Vagina (tissue), 2 donors: ENCODE results near the gene BAHCC1. TPM values are rescaled to one million over a fixed set of nuclear protein-coding genes. Genes with fewer than 3 reads are reported as not detected.

Experiments used
- DNase-seq, 2 donors: peaks; one replicate each; pipeline ENCODE4 v3.0.0-alpha.2; 2017; ENCODE audit errors: extremely low spot score in 2 of 2
- H3K27ac ChIP-seq: fragments of 200-600 bp; sonication (generic); one replicate; pipeline ENCODE4 v1.5.1; 2019
- H3K27me3 ChIP-seq: fragments of 200-600 bp; sonication (generic); one replicate; pipeline ENCODE4 v1.5.1; 2019
- H3K36me3 ChIP-seq, 2 donors: fragments of 200-600 bp; sonication (generic); one replicate each; pipeline ENCODE4 v1.5.1; 2017 to 2019
- H3K4me1 ChIP-seq: fragments of 200-600 bp; sonication (generic); one replicate; pipeline ENCODE4 v1.5.1; 2019
- H3K4me3 ChIP-seq, 2 donors: fragments of 200-600 bp; sonication (generic); 1 replicate in 1 of 2; 2 replicates in 1 of 2; pipeline ENCODE4 v1.5.1; 2016 to 2019
- H3K9me3 ChIP-seq: fragments of 200-600 bp; sonication (generic); one replicate; pipeline ENCODE4 v1.5.1; 2019
- POLR2A ChIP-seq, 2 donors: fragments of 450-650 bp; IDR thresholded peaks; one replicate each; pipeline ENCODE4 v1.6.1; 2017; ENCODE audit warnings: antibody characterized with exemption in 2 of 2, mild to moderate bottlenecking in 2 of 2, moderate library complexity in 2 of 2
- POLR2AphosphoS5 ChIP-seq, 2 donors: sonication (generic); formaldehyde crosslinking; IDR thresholded peaks; one replicate each; pipeline ENCODE4 v1.9.0; 2017; ENCODE audit warnings: antibody characterized with exemption in 2 of 2, mild to moderate bottlenecking in 2 of 2, low read depth in 1 of 2; ENCODE audit not compliant: insufficient read depth in 1 of 2
- intact Hi-C: fragments of 100-400 bp; cut with DNase I; formaldehyde crosslinking; loops from one replicate; pipeline ENCODE4 v1.15.1; 2023
- total RNA-seq: library from RNA; depleted of rRNA; stranded (reverse); fragments of >200 nt; gene quantifications from one replicate; pipeline ENCODE4 v1.2.3, GENCODE V29; 2016
- TF ChIP-seq, protein P1 (sequence below), 3 experiments: fragments of 450-650 bp in 2 of 3; fragments of 200-600 bp in 1 of 3; sonication (generic) in 1 of 3; IDR thresholded peaks; one replicate each; pipeline ENCODE4 v1.5.1; 2017 to 2019; ENCODE audit warnings: antibody characterized with exemption in 3 of 3, mild to moderate bottlenecking in 2 of 3, moderate library complexity in 2 of 3

The BAHCC1 gene
- total RNA-seq, 1 donor from 2014 or later = 9.1 TPM

DNA sequence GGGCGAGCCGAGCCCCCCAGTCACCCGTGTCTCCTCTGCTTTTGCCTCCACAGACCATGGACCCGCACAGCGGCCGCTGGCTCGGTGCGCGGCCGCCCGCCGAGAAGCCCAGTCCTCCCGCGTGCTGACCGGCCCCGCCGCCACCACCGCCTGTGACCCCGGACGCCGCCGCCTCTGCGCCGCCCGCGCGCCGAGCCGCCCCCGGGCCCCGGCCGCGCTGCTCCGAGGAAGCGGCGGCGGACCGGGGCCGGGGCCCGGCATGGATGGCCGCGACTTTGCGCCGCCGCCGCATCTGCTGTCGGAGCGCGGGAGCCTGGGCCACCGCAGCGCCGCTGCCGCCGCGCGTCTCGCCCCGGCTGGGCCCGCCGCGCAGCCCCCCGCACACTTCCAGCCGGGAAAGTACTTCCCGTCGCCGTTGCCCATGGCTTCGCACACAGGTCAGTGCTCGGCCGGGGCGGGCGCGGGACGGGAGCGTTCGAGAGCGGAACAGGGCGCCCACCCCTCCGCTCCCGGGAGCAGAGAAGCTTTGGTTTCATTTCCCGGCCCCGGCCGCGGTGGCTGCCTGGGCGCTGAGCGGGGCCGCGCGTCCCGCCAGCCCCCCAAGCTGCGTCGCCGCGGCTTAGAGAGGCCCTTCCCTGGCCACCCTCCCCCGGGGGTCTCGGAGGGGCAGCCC is 4.4 kb downstream of the BAHCC1 start:
- Histone ChIP-seq H3K27ac (peak overlapping the region; percentile 95), H3K9me3 (no peaks in the 10 kb centered on the region), H3K27me3 (no peaks in the 10 kb centered on the region), H3K4me1 (peaks cover 59% of the 10 kb centered on the region), H3K36me3 (no peaks in the 10 kb centered on the region), H3K4me3 (peak overlapping the region; percentile 76 to 78)
- intact Hi-C loops = loop anchor here (2.0 kb wide), 1 partner anchor 81 kb away; no protein-coding TSS in a partner anchor
- no peak for DNase-seq
- no peak for TF ChIP-seq POLR2AphosphoS5 (IDR thresholded peaks at IDR 0.05; ENCODE audit: insufficient read depth in 1 of 2, low read depth in 1 of 2)
- TF ChIP-seq, protein P1, sequence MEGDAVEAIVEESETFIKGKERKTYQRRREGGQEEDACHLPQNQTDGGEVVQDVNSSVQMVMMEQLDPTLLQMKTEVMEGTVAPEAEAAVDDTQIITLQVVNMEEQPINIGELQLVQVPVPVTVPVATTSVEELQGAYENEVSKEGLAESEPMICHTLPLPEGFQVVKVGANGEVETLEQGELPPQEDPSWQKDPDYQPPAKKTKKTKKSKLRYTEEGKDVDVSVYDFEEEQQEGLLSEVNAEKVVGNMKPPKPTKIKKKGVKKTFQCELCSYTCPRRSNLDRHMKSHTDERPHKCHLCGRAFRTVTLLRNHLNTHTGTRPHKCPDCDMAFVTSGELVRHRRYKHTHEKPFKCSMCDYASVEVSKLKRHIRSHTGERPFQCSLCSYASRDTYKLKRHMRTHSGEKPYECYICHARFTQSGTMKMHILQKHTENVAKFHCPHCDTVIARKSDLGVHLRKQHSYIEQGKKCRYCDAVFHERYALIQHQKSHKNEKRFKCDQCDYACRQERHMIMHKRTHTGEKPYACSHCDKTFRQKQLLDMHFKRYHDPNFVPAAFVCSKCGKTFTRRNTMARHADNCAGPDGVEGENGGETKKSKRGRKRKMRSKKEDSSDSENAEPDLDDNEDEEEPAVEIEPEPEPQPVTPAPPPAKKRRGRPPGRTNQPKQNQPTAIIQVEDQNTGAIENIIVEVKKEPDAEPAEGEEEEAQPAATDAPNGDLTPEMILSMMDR (IDR thresholded peaks at IDR 0.05) = no peak
- no peak for TF ChIP-seq POLR2A (IDR thresholded peaks at IDR 0.05)

DNA sequence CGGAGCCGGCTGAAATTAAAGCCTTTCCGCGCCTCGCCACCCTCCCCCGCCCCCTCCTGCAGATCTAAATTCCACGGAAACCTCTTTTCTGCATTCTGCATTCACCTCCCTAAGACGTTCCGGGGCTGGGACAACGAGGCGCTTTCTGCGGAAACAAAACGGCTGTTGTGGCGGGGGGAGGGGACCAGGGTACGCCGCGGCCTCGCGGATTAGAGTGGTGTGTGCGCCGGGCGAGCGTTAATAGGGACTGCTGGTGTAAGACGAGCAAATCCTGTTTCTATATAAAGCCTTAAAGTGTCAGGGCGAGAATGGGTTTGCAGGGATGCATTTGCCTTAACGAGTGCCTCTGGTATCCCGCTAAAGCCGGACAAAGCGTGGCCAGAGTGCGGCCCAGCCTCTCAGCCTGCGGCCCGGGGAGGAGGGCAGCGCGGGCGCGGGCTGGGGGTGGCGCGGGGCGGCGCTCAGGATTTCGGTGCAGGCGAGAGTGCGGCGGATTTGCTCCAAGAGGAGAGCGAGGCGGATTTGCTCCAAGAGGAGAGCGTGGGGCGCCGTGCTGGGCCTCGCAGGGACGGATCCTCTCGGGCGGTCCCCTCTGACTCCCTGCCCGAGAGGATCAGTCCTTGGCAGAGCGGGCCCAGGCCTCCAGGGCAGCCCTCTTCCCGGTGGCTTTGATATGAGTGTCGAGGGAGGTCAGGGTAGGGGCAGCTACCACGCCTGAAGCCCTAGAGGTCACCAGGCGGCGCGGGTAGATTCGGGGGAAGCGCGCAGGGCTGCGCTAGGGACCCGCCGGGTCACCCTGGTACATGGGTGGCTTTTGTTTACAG is 5.1 kb downstream of the BAHCC1 start:
- intact Hi-C loops = no loop called here
- TF ChIP-seq POLR2A (IDR thresholded peaks at IDR 0.05) (peak in 1 of 2 donors; percentile 10), POLR2AphosphoS5 (IDR thresholded peaks at IDR 0.05; ENCODE audit: insufficient read depth in 1 of 2, low read depth in 1 of 2) (peak in 1 of 2 donors; percentile 37)
- TF ChIP-seq, protein P1 (IDR thresholded peaks at IDR 0.05) = no peak
- peaks cover 63% of the 10 kb centered on the region for H3K4me1 ChIP-seq

DNA sequence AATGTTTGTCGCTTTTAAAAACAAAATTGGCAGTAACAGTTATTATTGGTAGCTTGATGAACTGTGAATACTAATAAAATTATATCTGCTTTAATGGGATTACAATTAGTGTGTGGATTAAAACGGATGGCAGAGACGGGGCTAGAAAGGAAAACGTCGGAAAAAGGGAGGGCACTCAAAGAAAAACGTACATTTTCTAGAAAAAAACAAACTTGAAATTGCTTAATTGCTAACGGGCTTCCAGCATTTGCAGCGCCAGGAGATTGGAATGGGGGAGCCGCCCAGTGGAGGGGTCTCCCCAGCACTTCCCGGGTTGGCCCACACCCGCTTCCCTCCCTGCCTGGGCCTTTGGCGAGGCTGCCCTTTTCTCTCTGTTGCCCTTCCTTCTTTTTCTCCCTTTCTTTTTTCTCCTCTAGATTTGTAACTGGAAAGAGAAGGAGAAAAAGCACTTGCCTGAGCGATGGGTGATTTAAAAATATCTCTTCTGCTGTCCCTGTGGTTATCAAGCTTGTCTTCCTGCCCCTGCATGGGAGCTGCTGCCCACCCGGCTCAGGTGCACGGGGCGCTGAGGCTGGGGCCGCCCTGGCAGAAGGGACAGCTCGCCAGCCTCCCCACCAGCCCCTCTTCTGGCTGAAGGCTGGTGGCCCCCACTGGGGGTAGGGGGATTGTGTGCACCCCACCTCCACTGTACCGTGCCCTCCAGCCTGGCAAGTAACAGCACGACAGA is 5.9 kb downstream of the BAHCC1 start:
- Histone ChIP-seq H3K36me3 (no peaks in the 10 kb centered on the region), H3K9me3 (no peaks in the 10 kb centered on the region), H3K27ac (peak overlapping the region; percentile 95), H3K4me1 (peaks cover 71% of the 10 kb centered on the region), H3K4me3 (peak overlapping the region; percentile 76 to 78), H3K27me3 (no peaks in the 10 kb centered on the region)
- no peak for TF ChIP-seq POLR2A (IDR thresholded peaks at IDR 0.05)
- no peak for DNase-seq
- intact Hi-C loops = no loop called here

More for the DNA sequence above, 5.1 kb downstream of the BAHCC1 start:
- Histone ChIP-seq H3K9me3 (no peaks in the 10 kb centered on the region), H3K36me3 (no peaks in the 10 kb centered on the region), H3K4me3 (peak overlapping the region; percentile 76 to 78), H3K27me3 (no peaks in the 10 kb centered on the region), H3K27ac (peak overlapping the region; percentile 95)
- DNase-seq = no peak

DNA sequence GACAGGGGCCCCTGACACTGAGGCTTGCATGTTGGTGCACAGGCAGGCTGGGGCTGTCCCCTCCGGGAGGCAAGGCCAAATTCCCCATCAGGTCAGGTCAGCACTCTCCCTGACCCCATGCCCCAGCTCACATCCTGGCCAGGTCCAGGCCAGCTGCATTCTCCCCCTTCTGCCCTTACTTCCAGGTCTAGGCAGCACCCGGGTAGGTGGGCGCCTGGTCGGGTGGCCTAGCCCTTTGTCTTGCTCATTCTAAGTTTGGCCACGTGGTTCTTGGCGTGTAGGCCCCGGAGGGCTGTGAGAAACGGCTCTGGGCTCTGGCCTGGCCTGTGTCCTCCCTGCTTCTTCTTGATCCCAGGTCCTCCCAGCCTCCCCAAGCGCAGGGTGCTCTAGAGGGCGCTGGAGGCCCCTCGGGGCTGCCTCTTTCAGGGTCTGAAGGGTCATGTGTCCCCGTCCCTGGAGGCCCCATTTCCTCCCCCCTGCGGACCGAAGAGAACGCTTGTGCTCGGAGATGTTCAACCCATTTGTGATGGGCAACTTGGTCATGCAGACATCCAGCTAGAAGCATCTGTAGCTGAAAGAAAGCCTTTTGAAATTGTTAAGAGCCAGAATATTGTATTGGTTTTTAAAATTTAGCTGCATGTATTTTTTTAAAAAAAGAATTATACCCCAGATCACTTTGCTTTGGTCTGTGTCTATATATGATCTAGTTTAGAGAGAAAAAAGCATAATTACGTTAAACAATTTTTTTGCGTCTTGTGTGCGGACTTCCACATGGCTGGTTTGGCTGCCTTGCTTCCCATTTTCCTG is 6.7 kb downstream of the BAHCC1 start:
- H3K4me1 ChIP-seq = peaks cover 79% of the 10 kb centered on the region
- intact Hi-C loops = no loop called here
- H3K4me3 ChIP-seq = no peak overlapping the region
- H3K27ac ChIP-seq = peak overlapping the region; percentile 95
- no peaks in the 10 kb centered on the region for H3K27me3 ChIP-seq
- TF ChIP-seq POLR2A (IDR thresholded peaks at IDR 0.05) = no peak
- TF ChIP-seq, protein P1 (IDR thresholded peaks at IDR 0.05) = no peak
- TF ChIP-seq POLR2AphosphoS5 (IDR thresholded peaks at IDR 0.05; ENCODE audit: insufficient read depth in 1 of 2, low read depth in 1 of 2) = no peak
- H3K36me3 ChIP-seq = no peaks in the 10 kb centered on the region
- no peaks in the 10 kb centered on the region for H3K9me3 ChIP-seq
- DNase-seq = no peak

DNA sequence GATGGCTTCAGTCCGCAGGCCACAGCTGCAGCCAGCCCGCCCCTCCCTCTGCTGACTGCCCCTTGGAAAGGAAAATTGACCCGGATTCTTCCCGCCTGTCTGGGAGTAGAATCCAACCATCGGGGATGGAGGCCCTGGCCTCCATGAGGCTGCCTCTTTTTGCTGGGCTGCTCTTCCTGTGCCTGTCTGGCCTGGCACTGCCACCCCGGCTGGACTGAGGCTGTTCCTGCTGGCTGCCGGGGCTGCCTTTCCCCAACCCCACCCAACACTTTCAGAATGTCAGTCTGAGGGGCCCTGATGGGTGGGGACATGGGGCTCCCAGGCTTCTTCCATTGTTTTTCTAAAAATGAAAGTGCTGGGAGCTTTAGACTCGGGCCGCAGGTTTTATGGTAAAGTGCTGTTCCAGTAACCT is 7.3 kb downstream of the BAHCC1 start:
- Histone ChIP-seq H3K9me3 (no peaks in the 10 kb centered on the region), H3K36me3 (no peaks in the 10 kb centered on the region), H3K27ac (peak overlapping the region; percentile 55), H3K4me3 (no peak overlapping the region), H3K4me1 (peaks cover 81% of the 10 kb centered on the region), H3K27me3 (no peaks in the 10 kb centered on the region)
- TF ChIP-seq POLR2A (IDR thresholded peaks at IDR 0.05) = no peak
- no peak for TF ChIP-seq POLR2AphosphoS5 (IDR thresholded peaks at IDR 0.05; ENCODE audit: insufficient read depth in 1 of 2, low read depth in 1 of 2)
- TF ChIP-seq, protein P1 (IDR thresholded peaks at IDR 0.05) = no peak
- intact Hi-C loops = no loop called here
- no peak for DNase-seq
